ENCODE measurements around the gene PRPF19.

The PRPF19 gene

GRCh38 chr11:60924906-60925853 lies 18.8 kb upstream of the PRPF19 start:
- peaks cover 35% of the 10 kb centered on the region for H3K36me3 Mint-ChIP-seq (ENCODE audit: low read depth)
- peak overlapping the region; percentile 62 for H3K4me3 Mint-ChIP-seq
- no peak overlapping the region for H3K27ac Mint-ChIP-seq
- intact Hi-C loops (cut with micrococcal nuclease), result no loop called here
- peaks cover 70% of the 10 kb centered on the region for H3K27me3 Mint-ChIP-seq
- H3K4me1 Mint-ChIP-seq (ENCODE audit: low read depth), result peaks cover 20% of the 10 kb centered on the region
- H3K9me3 Mint-ChIP-seq, result no peaks in the 10 kb centered on the region

- Mint-ChIP-seq H3K9me3 (no peaks in the 10 kb centered on the region), H3K4me1 (ENCODE audit: low read depth) (peaks cover 29% of the 10 kb centered on the region), H3K27ac (no peak within 1 kb of the TSS), H3K4me3 (peak within 1 kb of the TSS; percentile 62), H3K27me3 (peaks cover 62% of the 10 kb centered on the region), H3K36me3 (ENCODE audit: low read depth) (peaks cover 43% of the 10 kb centered on the region)
- intact Hi-C loops (cut with micrococcal nuclease), result no loop called here
These were observed 17.9 kb upstream of the PRPF19 start, which contains the start of gene TMEM132A for GRCh38 chr11:60924110-60924905. TSS of gene TMEM132A (plus strand) at chr11:60924460. CDS start at chr11:60924634, 174 bp downstream.

GRCh38 chr11:60923800-60924109 lies 17.4 kb upstream of the PRPF19 start:
- Mint-ChIP-seq H3K4me1 (ENCODE audit: low read depth) (peaks cover 34% of the 10 kb centered on the region), H3K27ac (no peak overlapping the region), H3K36me3 (ENCODE audit: low read depth) (peaks cover 43% of the 10 kb centered on the region), H3K9me3 (no peaks in the 10 kb centered on the region), H3K4me3 (no peak overlapping the region), H3K27me3 (peaks cover 56% of the 10 kb centered on the region)
- intact Hi-C loops (cut with micrococcal nuclease), result no loop called here

- Mint-ChIP-seq H3K4me3 (no peak overlapping the region), H3K27ac (no peak overlapping the region), H3K9me3 (no peaks in the 10 kb centered on the region), H3K27me3 (peaks cover 54% of the 10 kb centered on the region), H3K36me3 (ENCODE audit: low read depth) (peaks cover 43% of the 10 kb centered on the region), H3K4me1 (ENCODE audit: low read depth) (peaks cover 38% of the 10 kb centered on the region)
- intact Hi-C loops (cut with micrococcal nuclease), result no loop called here
These were observed 16.9 kb upstream of the PRPF19 start for GRCh38 chr11:60923326-60923725.

- H3K4me3 Mint-ChIP-seq, result no peak overlapping the region
- H3K36me3 Mint-ChIP-seq (ENCODE audit: low read depth), result peaks cover 43% of the 10 kb centered on the region
- no peaks in the 10 kb centered on the region for H3K9me3 Mint-ChIP-seq
- H3K4me1 Mint-ChIP-seq (ENCODE audit: low read depth), result peaks cover 41% of the 10 kb centered on the region
- intact Hi-C loops (cut with micrococcal nuclease), result no loop called here
- H3K27ac Mint-ChIP-seq, result no peak overlapping the region
- peaks cover 52% of the 10 kb centered on the region for H3K27me3 Mint-ChIP-seq
These were observed 16.5 kb upstream of the PRPF19 start for GRCh38 chr11:60922906-60923305.

- intact Hi-C loops (cut with micrococcal nuclease), result no loop called here
- Mint-ChIP-seq H3K9me3 (no peaks in the 10 kb centered on the region), H3K4me1 (ENCODE audit: low read depth) (peaks cover 46% of the 10 kb centered on the region), H3K27ac (no peak overlapping the region), H3K36me3 (ENCODE audit: low read depth) (peaks cover 43% of the 10 kb centered on the region), H3K27me3 (peaks cover 41% of the 10 kb centered on the region), H3K4me3 (no peak overlapping the region)
These were observed 15.5 kb upstream of the PRPF19 start for GRCh38 chr11:60921777-60922335.

GRCh38 chr11:60921259-60921658 lies 14.9 kb upstream of the PRPF19 start:
- H3K4me3 Mint-ChIP-seq, result no peak overlapping the region
- intact Hi-C loops (cut with micrococcal nuclease), result no loop called here
- peaks cover 43% of the 10 kb centered on the region for H3K36me3 Mint-ChIP-seq (ENCODE audit: low read depth)
- H3K4me1 Mint-ChIP-seq (ENCODE audit: low read depth), result peaks cover 52% of the 10 kb centered on the region
- H3K9me3 Mint-ChIP-seq, result no peaks in the 10 kb centered on the region
- H3K27ac Mint-ChIP-seq, result no peak overlapping the region
- peaks cover 36% of the 10 kb centered on the region for H3K27me3 Mint-ChIP-seq

- peak overlapping the region; percentile 39 for H3K27ac Mint-ChIP-seq
- peaks cover 24% of the 10 kb centered on the region for H3K27me3 Mint-ChIP-seq
- peaks cover 51% of the 10 kb centered on the region for H3K4me1 Mint-ChIP-seq (ENCODE audit: low read depth)
- intact Hi-C loops (cut with micrococcal nuclease), result no loop called here
- peaks cover 47% of the 10 kb centered on the region for H3K36me3 Mint-ChIP-seq (ENCODE audit: low read depth)
- H3K4me3 Mint-ChIP-seq, result peak overlapping the region; percentile 13
- H3K9me3 Mint-ChIP-seq, result no peaks in the 10 kb centered on the region
These were observed 13.6 kb upstream of the PRPF19 start for GRCh38 chr11:60919956-60920355.

GRCh38 chr11:60919320-60919719 lies 12.9 kb upstream of the PRPF19 start:
- intact Hi-C loops (cut with micrococcal nuclease), result no loop called here
- H3K4me3 Mint-ChIP-seq, result peak overlapping the region; percentile 20
- peak overlapping the region; percentile 39 for H3K27ac Mint-ChIP-seq
- peaks cover 48% of the 10 kb centered on the region for H3K36me3 Mint-ChIP-seq (ENCODE audit: low read depth)
- no peaks in the 10 kb centered on the region for H3K9me3 Mint-ChIP-seq
- peaks cover 20% of the 10 kb centered on the region for H3K27me3 Mint-ChIP-seq
- peaks cover 49% of the 10 kb centered on the region for H3K4me1 Mint-ChIP-seq (ENCODE audit: low read depth)

- intact Hi-C loops (cut with micrococcal nuclease), result no loop called here
- Mint-ChIP-seq H3K27me3 (peaks cover 16% of the 10 kb centered on the region), H3K9me3 (no peaks in the 10 kb centered on the region), H3K27ac (peak overlapping the region; percentile 39), H3K36me3 (ENCODE audit: low read depth) (peaks cover 52% of the 10 kb centered on the region), H3K4me3 (no peak overlapping the region), H3K4me1 (ENCODE audit: low read depth) (peaks cover 49% of the 10 kb centered on the region)
These were observed 12.5 kb upstream of the PRPF19 start for GRCh38 chr11:60918939-60919265.

GRCh38 chr11:60918251-60918938 lies 12.0 kb upstream of the PRPF19 start:
- H3K4me3 Mint-ChIP-seq, result no peak overlapping the region
- H3K9me3 Mint-ChIP-seq, result no peaks in the 10 kb centered on the region
- intact Hi-C loops (cut with micrococcal nuclease), result no loop called here
- peaks cover 11% of the 10 kb centered on the region for H3K27me3 Mint-ChIP-seq
- peaks cover 53% of the 10 kb centered on the region for H3K36me3 Mint-ChIP-seq (ENCODE audit: low read depth)
- peaks cover 53% of the 10 kb centered on the region for H3K4me1 Mint-ChIP-seq (ENCODE audit: low read depth)
- H3K27ac Mint-ChIP-seq, result peak overlapping the region; percentile 39

- Mint-ChIP-seq H3K36me3 (ENCODE audit: low read depth) (peaks cover 42% of the 10 kb centered on the region), H3K27me3 (peaks cover 4% of the 10 kb centered on the region), H3K4me3 (no peak overlapping the region), H3K9me3 (no peaks in the 10 kb centered on the region), H3K4me1 (ENCODE audit: low read depth) (peaks cover 61% of the 10 kb centered on the region), H3K27ac (no peak overlapping the region)
- intact Hi-C loops (cut with micrococcal nuclease), result no loop called here
These were observed 10.9 kb upstream of the PRPF19 start for GRCh38 chr11:60917267-60917666.

- no peak overlapping the region for H3K27ac Mint-ChIP-seq
These were observed 10.4 kb upstream of the PRPF19 start for GRCh38 chr11:60916669-60917206.

More at GRCh38 chr11:60916669-60917206, 10.4 kb upstream of the PRPF19 start:
- H3K9me3 Mint-ChIP-seq, result no peaks in the 10 kb centered on the region
- peaks cover 36% of the 10 kb centered on the region for H3K36me3 Mint-ChIP-seq (ENCODE audit: low read depth)
- H3K4me3 Mint-ChIP-seq, result no peak overlapping the region
- intact Hi-C loops (cut with micrococcal nuclease), result no loop called here
- H3K4me1 Mint-ChIP-seq (ENCODE audit: low read depth), result peaks cover 67% of the 10 kb centered on the region
- peaks cover 2% of the 10 kb centered on the region for H3K27me3 Mint-ChIP-seq
